ENCODE results near the gene THNSL1. TPM values are rescaled to one million over a fixed set of nuclear protein-coding genes. Genes with fewer than 3 reads are reported as not detected.

The THNSL1 gene
- total and polyA plus RNA-seq, 9 of the 15 experiments (the other 6 are each of a cell fraction or from before 2014, with no cell fraction given), result 4.5 to 8.6 (median 6.3) TPM

- DNase-seq (ENCODE audit: extremely low read depth in 1 of 4, low spot score in 3 of 4) (no peak), FAIRE-seq (no peak), ATAC-seq (no peak)
- Histone ChIP-seq H3K79me2 (ENCODE audit: control insufficient read depth, insufficient read depth, low read length) (no peaks in the 10 kb centered on the region), H3K27ac (ENCODE audit: extremely low read depth, low read depth, low read length) (no peak overlapping the region), H3K4me2 (ENCODE audit: insufficient read depth, low read length) (no peak overlapping the region), H3K9ac (ENCODE audit: insufficient read depth in 1 of 2, low read depth in 2 of 2, low read length in 2 of 2) (no peak overlapping the region), H3K27me3 (ENCODE audit: control insufficient read depth in 2 of 2, insufficient read depth in 2 of 2, low read length in 2 of 2) (no peaks in the 10 kb centered on the region), H3K4me1 (replicated peaks in 1 of 2; ENCODE audit: control insufficient read depth in 2 of 2, insufficient read depth in 2 of 2, low read length in 2 of 2) (peaks cover 20 to 38% of the 10 kb centered on the region in 2 experiments; a peak in 3 of 5 replicates), H2AFZ (ENCODE audit: low read depth, low read length) (peak overlapping the region; percentile 33; the same call in 1 of the 2 replicates), H3K36me3 (ENCODE audit: control insufficient read depth, insufficient read depth, low read length) (no peaks in the 10 kb centered on the region), H3K9me1 (ENCODE audit: control insufficient read depth, insufficient read depth, low read length) (no peaks in the 10 kb centered on the region), H3K4me3 (no peak overlapping the region), H4K20me1 (replicated peaks; ENCODE audit: control insufficient read depth, insufficient read depth, low read length) (no peaks in the 10 kb centered on the region), H3K9me3 (replicated peaks; ENCODE audit: control insufficient read depth, insufficient read depth, low read depth, low read length) (no peaks in the 10 kb centered on the region)
- in situ Hi-C loops (cut with MboI) (no loop called here), intact Hi-C loops (cut with micrococcal nuclease) (no loop called here)
- ChIA-PET CTCF (ENCODE audit: low intra/inter-chr PET ratio) (no interaction called here), POLR2A (interaction anchor here (0.7 kb wide), 1 partner anchor 1494 kb away, joined by 4 read pairs; no protein-coding TSS in a partner anchor)
- 98% methylated on average over 8 of the region's 8 CpGs for WGBS (ENCODE audit: insufficient coverage, low coverage, missing lambda C conversion rate)
- no TSS peak for BruUV-seq (replicated peaks)
- no peak for TF ChIP-seq TSC22D4 (tag; IDR thresholded peaks at IDR 0.05)
- no peak for TF ChIP-seq ETV6 (IDR thresholded peaks at IDR 0.05; ENCODE audit: borderline replicate concordance in 1 of 2, low read depth in 2 of 2, low read length in 1 of 2)
- TF ChIP-seq ETV6 (CRISPR knock-in tag; IDR thresholded peaks at IDR 0.05; ENCODE audit: borderline replicate concordance), result no peak
- no peak for TF ChIP-seq MGA (IDR thresholded peaks at IDR 0.05)
- no peak for TF ChIP-seq PHB2 (IDR thresholded peaks at IDR 0.05; ENCODE audit: low read depth)
- no peak for TF ChIP-seq MCM7 (IDR thresholded peaks at IDR 0.05)
- TF ChIP-seq MYNN (IDR thresholded peaks at IDR 0.05), result no peak
- no peak for TF ChIP-seq MYNN (CRISPR knock-in tag; IDR thresholded peaks at IDR 0.05)
- TF ChIP-seq POLR3G (IDR thresholded peaks at IDR 0.05; ENCODE audit: extremely low read depth, insufficient read length, insufficient replicate concordance), result no peak
- no peak for TF ChIP-seq TCF7 (IDR thresholded peaks at IDR 0.05; ENCODE audit: borderline replicate concordance)
- no peak for TF ChIP-seq KDM1A (IDR thresholded peaks at IDR 0.05)
These were observed 47.2 kb downstream of the THNSL1 start for GRCh38 chr10:25063644-25064043.
